ENCODE data around the gene CLECL1.

CLECL1 gene

GRCh38 chr12:9732921-9733461, at the start of gene CLECL1:
Gene CLECL1, minus strand, starts transcription at chr12:9733097.
- no peak for DNase-seq

GRCh38 chr12:9781360-9781759, 48.5 kb upstream of the CLECL1 start:
- DNase-seq: no peak

- no peak for DNase-seq
Observed at GRCh38 chr12:9779209-9779608, 46.3 kb upstream of the CLECL1 start.

GRCh38 chr12:9776781-9777180, 43.9 kb upstream of the CLECL1 start:
- DNase-seq: no peak

- DNase-seq: no peak
Observed at GRCh38 chr12:9773216-9773877, 40.5 kb upstream of the CLECL1 start.

- DNase-seq: no peak
Observed at GRCh38 chr12:9763025-9763424, 30.1 kb upstream of the CLECL1 start.

- DNase-seq: no peak
Observed at GRCh38 chr12:9762369-9762768, 29.5 kb upstream of the CLECL1 start.

- DNase-seq: no peak
Observed at GRCh38 chr12:9761419-9761781, 28.5 kb upstream of the CLECL1 start.

- DNase-seq: peak; percentile 50
Observed at GRCh38 chr12:9760699-9761418, 28.0 kb upstream of the CLECL1 start, which contains the start of gene CD69. Gene CD69, minus strand, starts transcription at chr12:9760901. Its CDS starts 81 bp downstream, at chr12:9760820.

GRCh38 chr12:9760120-9760519, 27.2 kb upstream of the CLECL1 start:
- no peak for DNase-seq

- no peak for DNase-seq
Observed at GRCh38 chr12:9759694-9760093, 26.8 kb upstream of the CLECL1 start.

- no peak for DNase-seq
Observed at GRCh38 chr12:9758119-9758518, 25.2 kb upstream of the CLECL1 start.

GRCh38 chr12:9757433-9758025, 24.6 kb upstream of the CLECL1 start:
- no peak for DNase-seq

GRCh38 chr12:9756706-9757105, 23.8 kb upstream of the CLECL1 start:
- DNase-seq: no peak

- DNase-seq: no peak
Observed at GRCh38 chr12:9756170-9756569, 23.3 kb upstream of the CLECL1 start.

- DNase-seq: no peak
Observed at GRCh38 chr12:9755567-9755966, 22.7 kb upstream of the CLECL1 start.

GRCh38 chr12:9755035-9755434, 22.1 kb upstream of the CLECL1 start:
- no peak for DNase-seq

GRCh38 chr12:9754099-9754927, 21.4 kb upstream of the CLECL1 start:
- no peak for DNase-seq

- DNase-seq: no peak
Observed at GRCh38 chr12:9753498-9753897, 20.6 kb upstream of the CLECL1 start.

- no peak for DNase-seq
Observed at GRCh38 chr12:9753073-9753472, 20.2 kb upstream of the CLECL1 start.

GRCh38 chr12:9752145-9752933, 19.4 kb upstream of the CLECL1 start:
- DNase-seq: no peak

Measured in eye (tissue), 1 donor.